ENCODE measurements around the gene ZNF358. TPM values are rescaled to one million over a fixed set of nuclear protein-coding genes. Genes with fewer than 3 reads are reported as not detected.

The ZNF358 gene
- total and polyA plus RNA-seq, 2 of the 13 experiments (the other 11 are each of a cell fraction or from before 2014, with no cell fraction given) = 9.1 to 37.0 TPM

DNA sequence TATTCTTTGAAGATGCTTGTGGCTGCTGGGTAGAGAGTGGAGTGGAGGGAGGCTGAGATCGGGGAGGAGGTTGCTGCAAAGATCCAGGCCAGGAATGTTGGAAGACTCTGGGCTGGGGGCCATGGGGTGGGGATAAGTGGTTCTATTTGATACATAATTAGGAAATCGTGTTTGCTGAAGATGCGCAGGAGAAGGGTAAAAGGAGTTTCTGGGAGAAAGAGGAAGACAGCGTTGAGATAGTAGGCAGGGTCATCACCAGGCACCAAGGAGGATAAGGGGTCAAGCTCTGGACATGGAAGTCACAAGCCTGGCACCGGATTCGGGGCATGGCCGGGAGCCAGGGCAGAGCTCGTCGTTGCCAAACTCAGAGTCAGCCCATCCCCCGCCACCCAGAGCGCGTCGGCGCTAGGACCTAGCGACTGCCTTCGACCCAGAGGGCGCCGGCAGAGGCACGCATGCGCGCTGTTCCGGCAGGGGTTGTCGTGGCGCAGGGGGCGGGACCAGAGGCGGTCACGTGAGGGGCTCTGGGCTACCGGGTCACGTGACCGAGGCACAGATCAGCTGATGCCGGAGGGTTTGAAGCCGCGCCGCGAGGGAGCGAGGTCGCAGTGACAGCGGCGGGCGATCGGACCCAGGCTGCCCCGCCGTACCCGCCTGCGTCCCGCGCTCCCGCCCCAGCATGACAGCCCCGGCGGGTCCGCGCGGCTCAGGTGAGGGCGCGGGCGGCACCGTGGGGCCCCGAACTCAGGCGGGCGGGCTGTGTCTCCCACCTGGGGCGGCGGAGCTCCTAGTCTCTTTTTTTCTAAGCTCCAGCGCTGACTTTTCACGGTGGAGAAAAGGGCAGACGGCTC is 6.4 kb downstream of the ZNF358 start, which contains the start of gene MCOLN1 (continued):
- TF ChIP-seq, protein P1, sequence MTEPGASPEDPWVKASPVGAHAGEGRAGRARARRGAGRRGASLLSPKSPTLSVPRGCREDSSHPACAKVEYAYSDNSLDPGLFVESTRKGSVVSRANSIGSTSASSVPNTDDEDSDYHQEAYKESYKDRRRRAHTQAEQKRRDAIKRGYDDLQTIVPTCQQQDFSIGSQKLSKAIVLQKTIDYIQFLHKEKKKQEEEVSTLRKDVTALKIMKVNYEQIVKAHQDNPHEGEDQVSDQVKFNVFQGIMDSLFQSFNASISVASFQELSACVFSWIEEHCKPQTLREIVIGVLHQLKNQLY (CRISPR knock-in tag; IDR thresholded peaks at IDR 0.05) = peak; percentile 79; the same call in 1 of the 2 replicates
- no peak for TF ChIP-seq SETDB1 (CRISPR knock-in tag; IDR thresholded peaks at IDR 0.05; ENCODE audit: borderline replicate concordance)
- TF ChIP-seq, protein P2, sequence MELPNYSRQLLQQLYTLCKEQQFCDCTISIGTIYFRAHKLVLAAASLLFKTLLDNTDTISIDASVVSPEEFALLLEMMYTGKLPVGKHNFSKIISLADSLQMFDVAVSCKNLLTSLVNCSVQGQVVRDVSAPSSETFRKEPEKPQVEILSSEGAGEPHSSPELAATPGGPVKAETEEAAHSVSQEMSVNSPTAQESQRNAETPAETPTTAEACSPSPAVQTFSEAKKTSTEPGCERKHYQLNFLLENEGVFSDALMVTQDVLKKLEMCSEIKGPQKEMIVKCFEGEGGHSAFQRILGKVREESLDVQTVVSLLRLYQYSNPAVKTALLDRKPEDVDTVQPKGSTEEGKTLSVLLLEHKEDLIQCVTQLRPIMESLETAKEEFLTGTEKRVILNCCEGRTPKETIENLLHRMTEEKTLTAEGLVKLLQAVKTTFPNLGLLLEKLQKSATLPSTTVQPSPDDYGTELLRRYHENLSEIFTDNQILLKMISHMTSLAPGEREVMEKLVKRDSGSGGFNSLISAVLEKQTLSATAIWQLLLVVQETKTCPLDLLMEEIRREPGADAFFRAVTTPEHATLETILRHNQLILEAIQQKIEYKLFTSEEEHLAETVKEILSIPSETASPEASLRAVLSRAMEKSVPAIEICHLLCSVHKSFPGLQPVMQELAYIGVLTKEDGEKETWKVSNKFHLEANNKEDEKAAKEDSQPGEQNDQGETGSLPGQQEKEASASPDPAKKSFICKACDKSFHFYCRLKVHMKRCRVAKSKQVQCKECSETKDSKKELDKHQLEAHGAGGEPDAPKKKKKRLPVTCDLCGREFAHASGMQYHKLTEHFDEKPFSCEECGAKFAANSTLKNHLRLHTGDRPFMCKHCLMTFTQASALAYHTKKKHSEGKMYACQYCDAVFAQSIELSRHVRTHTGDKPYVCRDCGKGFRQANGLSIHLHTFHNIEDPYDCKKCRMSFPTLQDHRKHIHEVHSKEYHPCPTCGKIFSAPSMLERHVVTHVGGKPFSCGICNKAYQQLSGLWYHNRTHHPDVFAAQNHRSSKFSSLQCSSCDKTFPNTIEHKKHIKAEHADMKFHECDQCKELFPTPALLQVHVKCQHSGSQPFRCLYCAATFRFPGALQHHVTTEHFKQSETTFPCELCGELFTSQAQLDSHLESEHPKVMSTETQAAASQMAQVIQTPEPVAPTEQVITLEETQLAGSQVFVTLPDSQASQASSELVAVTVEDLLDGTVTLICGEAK (IDR thresholded peaks at IDR 0.05) = no peak
- TF ChIP-seq, protein P2 (CRISPR knock-in tag; IDR thresholded peaks at IDR 0.05) = peak; percentile 18; the same call in 1 of the 2 replicates
- TF ChIP-seq ZNF703 (CRISPR knock-in tag; IDR thresholded peaks at IDR 0.05; ENCODE audit: borderline replicate concordance) = no peak
- TF ChIP-seq PCBP1 (IDR thresholded peaks at IDR 0.05; ENCODE audit: borderline replicate concordance, low read depth, low read length) = 0 out of 2 replicates have a peak, but pooled peaks have one; percentile 70
- TF ChIP-seq SP1 (IDR thresholded peaks at IDR 0.05) = no peak
- TF ChIP-seq SP1 (CRISPR knock-in tag; IDR thresholded peaks at IDR 0.05) = peak; percentile 98
- TF ChIP-seq FOXK1 (CRISPR knock-in tag; IDR thresholded peaks at IDR 0.05; ENCODE audit: borderline replicate concordance, low read depth) = peak; percentile 91
- TF ChIP-seq, protein P3, sequence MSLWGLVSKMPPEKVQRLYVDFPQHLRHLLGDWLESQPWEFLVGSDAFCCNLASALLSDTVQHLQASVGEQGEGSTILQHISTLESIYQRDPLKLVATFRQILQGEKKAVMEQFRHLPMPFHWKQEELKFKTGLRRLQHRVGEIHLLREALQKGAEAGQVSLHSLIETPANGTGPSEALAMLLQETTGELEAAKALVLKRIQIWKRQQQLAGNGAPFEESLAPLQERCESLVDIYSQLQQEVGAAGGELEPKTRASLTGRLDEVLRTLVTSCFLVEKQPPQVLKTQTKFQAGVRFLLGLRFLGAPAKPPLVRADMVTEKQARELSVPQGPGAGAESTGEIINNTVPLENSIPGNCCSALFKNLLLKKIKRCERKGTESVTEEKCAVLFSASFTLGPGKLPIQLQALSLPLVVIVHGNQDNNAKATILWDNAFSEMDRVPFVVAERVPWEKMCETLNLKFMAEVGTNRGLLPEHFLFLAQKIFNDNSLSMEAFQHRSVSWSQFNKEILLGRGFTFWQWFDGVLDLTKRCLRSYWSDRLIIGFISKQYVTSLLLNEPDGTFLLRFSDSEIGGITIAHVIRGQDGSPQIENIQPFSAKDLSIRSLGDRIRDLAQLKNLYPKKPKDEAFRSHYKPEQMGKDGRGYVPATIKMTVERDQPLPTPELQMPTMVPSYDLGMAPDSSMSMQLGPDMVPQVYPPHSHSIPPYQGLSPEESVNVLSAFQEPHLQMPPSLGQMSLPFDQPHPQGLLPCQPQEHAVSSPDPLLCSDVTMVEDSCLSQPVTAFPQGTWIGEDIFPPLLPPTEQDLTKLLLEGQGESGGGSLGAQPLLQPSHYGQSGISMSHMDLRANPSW (CRISPR knock-in tag; IDR thresholded peaks at IDR 0.05; ENCODE audit: borderline replicate concordance) = no peak
- TF ChIP-seq, protein P4, sequence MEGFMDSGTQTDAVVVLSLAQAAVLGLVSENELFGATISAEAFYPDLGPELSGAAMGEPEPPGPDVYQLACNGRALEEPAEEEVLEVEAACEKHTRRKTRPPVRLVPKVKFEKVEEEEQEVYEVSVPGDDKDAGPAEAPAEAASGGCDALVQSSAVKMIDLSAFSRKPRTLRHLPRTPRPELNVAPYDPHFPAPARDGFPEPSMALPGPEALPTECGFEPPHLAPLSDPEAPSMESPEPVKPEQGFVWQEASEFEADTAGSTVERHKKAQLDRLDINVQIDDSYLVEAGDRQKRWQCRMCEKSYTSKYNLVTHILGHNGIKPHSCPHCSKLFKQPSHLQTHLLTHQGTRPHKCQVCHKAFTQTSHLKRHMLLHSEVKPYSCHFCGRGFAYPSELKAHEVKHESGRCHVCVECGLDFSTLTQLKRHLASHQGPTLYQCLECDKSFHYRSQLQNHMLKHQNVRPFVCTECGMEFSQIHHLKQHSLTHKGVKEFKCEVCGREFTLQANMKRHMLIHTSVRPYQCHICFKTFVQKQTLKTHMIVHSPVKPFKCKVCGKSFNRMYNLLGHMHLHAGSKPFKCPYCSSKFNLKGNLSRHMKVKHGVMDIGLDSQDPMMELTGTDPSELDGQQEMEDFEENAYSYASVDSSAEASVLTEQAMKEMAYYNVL (CRISPR knock-in tag; IDR thresholded peaks at IDR 0.05; ENCODE audit: borderline replicate concordance) = no peak; the same call in 1 of the 2 replicates
- TF ChIP-seq RCOR2 (CRISPR knock-in tag; IDR thresholded peaks at IDR 0.05) = no peak
- TF ChIP-seq TAF1 (CRISPR knock-in tag; IDR thresholded peaks at IDR 0.05) = peak; percentile 70; the same call in 1 of the 2 replicates
- TF ChIP-seq ZNF136 (CRISPR knock-in tag; IDR thresholded peaks at IDR 0.05; ENCODE audit: low read depth) = 0 out of 2 replicates have a peak, but pooled peaks have one; percentile 62

All from HepG2 (cell line).